Activated naive CD8-positive, alpha-beta T cell treated with anti-CD3 and anti-CD28 coated beads, Interleukin-2, amount 50 U/mL, for 24 hours (primary cell): Measurements from ENCODE around the gene NAAA.
"Not testable (repeated sequence)": the region's sequence is repeated elsewhere in the genome, so short reads cannot be mapped to it uniquely, and the experiment has no call there.

Source experiments
- ATAC-seq: fragments of 150-1000 bp; cut with Tn5 transposase; one replicate; pipeline ENCODE4 v1.10.0; 2021
- DNase-seq: peaks from one replicate; pipeline ENCODE4 v3.0.0; 2021
- H3K27ac Mint-ChIP-seq: one replicate; pipeline ENCODE4 v1.8.0; 2021; ENCODE audit warnings: mild to moderate bottlenecking, mixed read lengths
- H3K27me3 Mint-ChIP-seq: one replicate; pipeline ENCODE4 v1.8.0; 2021; ENCODE audit warnings: mixed read lengths
- H3K36me3 Mint-ChIP-seq: one replicate; pipeline ENCODE4 v1.8.0; 2021; ENCODE audit warnings: low read depth, mixed read lengths
- H3K4me1 Mint-ChIP-seq: one replicate; pipeline ENCODE4 v1.8.0; 2021; ENCODE audit warnings: mixed read lengths
- H3K4me3 Mint-ChIP-seq: one replicate; pipeline ENCODE4 v1.8.0; 2021; ENCODE audit warnings: mild to moderate bottlenecking, moderate library complexity, mixed read lengths
- H3K9me3 Mint-ChIP-seq: one replicate; pipeline ENCODE4 v1.8.0; 2021; ENCODE audit warnings: mixed read lengths

The NAAA gene

DNA sequence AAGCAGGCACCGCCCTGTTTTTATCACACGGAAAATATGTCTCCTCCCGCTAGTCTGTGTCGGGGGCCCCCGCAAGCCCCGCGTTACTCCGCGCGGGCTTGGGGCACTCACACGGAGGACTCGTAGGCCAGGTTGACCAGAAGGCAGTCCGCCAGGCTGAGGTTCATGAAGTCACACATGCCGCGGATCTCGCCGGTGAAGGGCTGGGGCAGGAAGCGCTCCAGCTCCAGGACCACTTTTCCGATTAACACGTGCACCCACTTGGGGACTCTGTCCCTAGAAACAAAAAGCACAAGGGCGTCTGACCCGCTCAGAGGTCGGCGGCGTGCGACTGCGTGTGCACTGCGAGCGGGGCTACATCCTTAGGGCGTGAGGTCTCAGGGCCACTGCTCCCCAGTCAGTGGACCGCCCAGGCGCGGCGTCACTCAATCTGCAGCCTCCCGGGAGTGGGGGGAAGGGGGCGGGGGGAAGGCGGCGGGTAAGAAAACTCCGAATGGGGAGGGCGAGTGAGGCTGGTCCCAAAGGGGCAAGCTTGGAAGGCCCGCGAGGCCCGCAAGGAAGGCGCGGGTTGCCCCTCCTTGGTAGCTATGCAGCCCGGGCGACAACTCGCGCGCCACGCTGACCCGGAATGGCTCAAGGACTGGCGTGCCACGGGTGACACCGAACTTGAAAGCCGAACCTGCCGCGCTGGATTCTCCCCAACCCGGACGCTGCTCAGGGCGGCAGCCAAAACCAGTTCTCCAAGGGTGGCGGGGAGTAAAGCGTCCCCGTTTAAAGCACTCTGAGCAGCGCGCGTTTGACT, 722 bp downstream of the NAAA start:
- no peaks in the 10 kb centered on the region for H3K9me3 Mint-ChIP-seq
- H3K36me3 Mint-ChIP-seq = peaks cover 24% of the 10 kb centered on the region
- ATAC-seq (peak; percentile 82), DNase-seq (peak; percentile 78)
- H3K27me3 Mint-ChIP-seq = no peaks in the 10 kb centered on the region
- H3K27ac Mint-ChIP-seq = peak overlapping the region; percentile 98
- peak overlapping the region; percentile 97 for H3K4me3 Mint-ChIP-seq
- peaks cover 26% of the 10 kb centered on the region for H3K4me1 Mint-ChIP-seq

DNA sequence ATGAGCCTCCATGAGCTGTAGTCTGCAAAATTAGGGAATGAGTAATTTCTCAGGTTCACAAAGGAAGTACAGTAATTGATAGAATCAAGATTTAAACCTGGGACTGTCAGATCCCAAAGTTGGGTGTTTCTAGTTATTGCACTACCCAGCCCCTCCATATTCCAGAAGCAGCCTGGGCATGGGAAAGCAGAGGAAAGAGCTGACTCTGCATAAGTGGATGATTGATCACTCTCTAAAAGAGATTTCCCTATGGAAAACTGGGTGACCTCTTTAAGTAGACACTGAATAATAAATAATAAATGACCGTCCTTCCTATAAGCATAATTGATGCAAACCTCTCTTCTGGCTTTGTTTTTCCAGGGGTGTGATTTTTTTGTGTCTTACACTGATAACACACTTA, 5.2 kb downstream of the NAAA start:
- H3K4me1 Mint-ChIP-seq = peaks cover 22% of the 10 kb centered on the region
- DNase-seq (no peak), ATAC-seq (no peak)
- no peak overlapping the region for H3K4me3 Mint-ChIP-seq
- H3K27ac Mint-ChIP-seq = no peak overlapping the region
- no peaks in the 10 kb centered on the region for H3K9me3 Mint-ChIP-seq
- peaks cover 34% of the 10 kb centered on the region for H3K36me3 Mint-ChIP-seq
- no peaks in the 10 kb centered on the region for H3K27me3 Mint-ChIP-seq

DNA sequence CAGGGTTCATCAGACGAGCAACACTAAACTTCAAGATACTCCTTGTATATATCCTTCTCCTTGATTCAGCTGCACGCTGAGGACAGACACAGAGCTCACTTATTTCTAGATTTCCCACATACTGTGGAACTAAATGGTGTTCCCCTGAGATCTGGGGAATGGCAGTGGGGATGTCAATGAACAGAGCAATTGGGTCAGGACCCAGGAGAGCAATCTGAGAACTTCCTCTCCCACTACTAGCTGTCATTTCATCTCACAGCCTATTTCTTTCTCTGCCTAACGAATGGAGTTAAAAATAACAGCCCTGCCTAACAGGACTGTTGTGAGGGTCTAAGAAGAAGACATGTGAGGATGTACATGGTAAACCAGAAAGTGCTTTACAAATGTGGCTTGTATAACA, 10.7 kb downstream of the NAAA start:
- no peak for ATAC-seq
- H3K27ac Mint-ChIP-seq = no peak overlapping the region

DNA sequence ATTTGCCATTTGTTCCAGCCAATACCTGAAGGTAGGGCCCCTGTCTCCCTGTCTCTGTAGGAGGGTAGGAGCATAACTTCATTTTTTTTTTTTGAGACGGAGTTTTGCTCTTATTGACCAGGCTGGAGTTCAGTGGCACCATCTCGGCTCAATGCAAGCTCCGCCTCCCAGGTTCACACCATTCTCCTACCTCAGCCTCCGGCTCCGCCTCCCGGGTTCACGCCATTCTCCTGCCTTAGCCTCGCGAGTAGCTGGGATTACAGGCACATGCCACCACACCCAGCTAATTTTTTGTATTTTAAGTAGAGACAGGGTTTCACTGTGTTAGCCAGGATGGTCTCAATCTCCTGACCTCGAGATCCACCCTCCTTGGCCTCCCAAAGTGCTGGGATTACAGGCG, 15.9 kb downstream of the NAAA start:
- H3K27ac Mint-ChIP-seq, H3K4me1 Mint-ChIP-seq, H3K9me3 Mint-ChIP-seq, ATAC-seq, H3K4me3 Mint-ChIP-seq, H3K27me3 Mint-ChIP-seq, DNase-seq: not testable (repeated sequence)
- H3K36me3 Mint-ChIP-seq = peaks cover 39% of the 10 kb centered on the region

More for the DNA sequence above, 10.7 kb downstream of the NAAA start:
- Mint-ChIP-seq H3K27me3 (no peaks in the 10 kb centered on the region), H3K9me3 (no peaks in the 10 kb centered on the region), H3K4me1 (no peaks in the 10 kb centered on the region), H3K36me3 (peaks cover 35% of the 10 kb centered on the region), H3K4me3 (no peak overlapping the region)
- no peak for DNase-seq

DNA sequence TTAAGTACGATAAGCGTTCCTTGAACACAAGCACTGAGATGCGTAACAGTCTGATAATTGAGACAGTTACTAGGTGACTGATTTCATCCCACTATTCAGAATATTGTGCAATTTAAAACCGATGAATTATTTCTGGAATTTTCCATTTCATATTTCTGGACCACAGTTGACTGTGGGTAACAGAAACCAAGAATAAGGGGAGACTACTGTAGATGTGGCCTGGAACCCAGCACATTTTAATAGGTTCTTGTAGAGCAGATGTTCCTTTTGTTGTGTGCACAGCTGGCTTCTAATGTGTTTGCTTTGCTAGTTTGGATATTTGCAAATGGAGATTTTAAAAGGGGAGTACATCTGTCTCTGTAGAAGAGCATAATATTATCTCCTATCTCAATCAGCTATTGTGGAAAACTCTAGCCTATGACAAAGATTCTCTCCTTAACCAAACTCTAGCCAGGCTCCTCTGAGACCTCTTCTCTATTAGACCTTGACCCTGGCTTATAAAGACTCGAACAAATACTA, 16.4 kb downstream of the NAAA start:
- no peaks in the 10 kb centered on the region for H3K27me3 Mint-ChIP-seq
- ATAC-seq = no peak
- H3K36me3 Mint-ChIP-seq = peaks cover 35% of the 10 kb centered on the region
- no peak overlapping the region for H3K4me3 Mint-ChIP-seq
- no peak for DNase-seq
- no peaks in the 10 kb centered on the region for H3K4me1 Mint-ChIP-seq
- H3K9me3 Mint-ChIP-seq = no peaks in the 10 kb centered on the region
- H3K27ac Mint-ChIP-seq = no peak overlapping the region

DNA sequence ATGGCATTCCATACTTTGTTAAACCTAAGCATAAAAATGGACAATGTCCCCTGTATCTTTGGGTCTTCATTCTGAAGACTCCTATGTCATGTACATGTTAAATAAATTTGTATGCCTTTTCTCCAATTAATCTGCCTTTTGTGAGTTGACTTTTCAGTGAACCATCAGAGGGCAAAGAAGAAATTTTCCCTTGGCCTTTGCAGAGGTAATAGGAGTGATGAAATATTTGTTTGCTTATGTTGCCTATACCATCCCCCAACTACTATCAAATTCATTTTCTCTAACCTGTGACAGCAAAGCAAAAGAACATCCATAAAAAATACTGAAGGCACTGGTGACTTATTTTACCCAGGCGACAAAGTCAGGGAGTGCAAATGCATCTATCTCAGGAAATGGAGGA, 18.2 kb downstream of the NAAA start:
- no peak overlapping the region for H3K27ac Mint-ChIP-seq
- H3K4me3 Mint-ChIP-seq = no peak overlapping the region

DNA sequence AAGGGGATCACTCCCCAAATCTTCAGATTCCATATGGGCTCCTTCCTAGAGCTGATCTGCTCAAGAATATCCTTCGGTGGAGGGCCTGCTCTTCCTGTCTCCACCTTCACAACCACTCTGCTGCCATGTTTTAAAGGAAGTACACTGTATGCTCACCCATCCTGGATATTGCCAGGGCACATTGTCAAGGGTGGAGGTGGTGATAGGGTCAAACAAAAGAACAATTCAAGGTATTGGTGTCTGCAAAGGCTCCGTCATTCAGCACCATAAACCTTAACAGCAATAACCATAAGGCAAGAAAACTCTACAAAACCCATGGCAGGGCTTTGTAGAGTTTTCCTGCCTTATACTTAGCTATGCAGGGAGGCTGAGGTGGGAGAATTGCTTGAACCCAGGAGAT, 18.9 kb downstream of the NAAA start:
- H3K4me1 Mint-ChIP-seq = no peaks in the 10 kb centered on the region
- no peak overlapping the region for H3K27ac Mint-ChIP-seq
- H3K9me3 Mint-ChIP-seq = no peaks in the 10 kb centered on the region
- DNase-seq (no peak), ATAC-seq (no peak)
- peaks cover 35% of the 10 kb centered on the region for H3K36me3 Mint-ChIP-seq
- no peaks in the 10 kb centered on the region for H3K27me3 Mint-ChIP-seq
- H3K4me3 Mint-ChIP-seq = no peak overlapping the region

More for the DNA sequence above, 18.2 kb downstream of the NAAA start:
- Mint-ChIP-seq H3K27me3 (no peaks in the 10 kb centered on the region), H3K36me3 (peaks cover 33% of the 10 kb centered on the region), H3K4me1 (no peaks in the 10 kb centered on the region), H3K9me3 (no peaks in the 10 kb centered on the region)
- ATAC-seq = no peak
- DNase-seq = no peak

DNA sequence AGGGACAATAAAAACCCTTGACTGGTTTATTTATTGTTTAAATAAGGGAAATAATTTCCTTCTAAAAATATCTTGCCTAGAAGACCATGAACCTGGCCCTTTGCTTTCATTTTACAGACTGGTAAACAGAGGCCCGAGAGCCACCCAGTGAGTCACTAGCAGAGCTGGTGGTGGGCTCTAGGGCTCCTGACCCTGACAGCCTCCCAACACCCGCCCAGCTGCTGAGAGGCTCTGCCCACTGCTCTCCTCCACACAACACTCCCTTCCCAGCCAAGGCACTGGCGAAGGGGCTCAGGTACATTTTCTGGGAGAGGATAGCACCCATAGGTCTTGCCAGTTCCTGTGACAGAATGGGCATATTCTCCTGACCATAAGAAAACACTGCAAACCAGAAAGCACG, 20.5 kb downstream of the NAAA start:
- Mint-ChIP-seq H3K4me1 (no peaks in the 10 kb centered on the region), H3K9me3 (no peaks in the 10 kb centered on the region), H3K27me3 (no peaks in the 10 kb centered on the region), H3K36me3 (peaks cover 30% of the 10 kb centered on the region), H3K27ac (no peak overlapping the region), H3K4me3 (no peak overlapping the region)
- DNase-seq = no peak
- no peak for ATAC-seq

DNA sequence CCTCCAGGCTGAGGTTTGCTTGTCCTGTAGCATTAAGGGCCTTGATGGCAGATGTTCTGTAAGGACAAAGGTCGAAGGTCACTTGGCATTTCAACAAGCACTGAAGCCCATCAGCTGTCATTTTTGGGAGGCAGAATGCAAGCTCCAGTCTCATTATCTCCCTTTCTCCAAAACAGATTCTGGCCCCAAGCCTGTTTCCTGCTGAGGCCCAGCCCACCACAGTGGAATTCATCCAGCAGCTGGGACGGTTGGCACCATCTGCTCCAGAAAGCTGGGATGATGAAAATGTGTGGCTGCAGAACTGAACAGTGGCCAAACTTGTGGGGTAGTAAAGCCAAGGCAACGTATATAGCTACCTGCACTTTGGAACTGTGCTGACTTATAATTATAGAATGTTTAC, 20.9 kb downstream of the NAAA start:
- no peaks in the 10 kb centered on the region for H3K9me3 Mint-ChIP-seq
- ATAC-seq (no peak), DNase-seq (no peak)
- no peak overlapping the region for H3K27ac Mint-ChIP-seq
- no peak overlapping the region for H3K4me3 Mint-ChIP-seq
- peaks cover 29% of the 10 kb centered on the region for H3K36me3 Mint-ChIP-seq
- H3K27me3 Mint-ChIP-seq = no peaks in the 10 kb centered on the region
- no peaks in the 10 kb centered on the region for H3K4me1 Mint-ChIP-seq

DNA sequence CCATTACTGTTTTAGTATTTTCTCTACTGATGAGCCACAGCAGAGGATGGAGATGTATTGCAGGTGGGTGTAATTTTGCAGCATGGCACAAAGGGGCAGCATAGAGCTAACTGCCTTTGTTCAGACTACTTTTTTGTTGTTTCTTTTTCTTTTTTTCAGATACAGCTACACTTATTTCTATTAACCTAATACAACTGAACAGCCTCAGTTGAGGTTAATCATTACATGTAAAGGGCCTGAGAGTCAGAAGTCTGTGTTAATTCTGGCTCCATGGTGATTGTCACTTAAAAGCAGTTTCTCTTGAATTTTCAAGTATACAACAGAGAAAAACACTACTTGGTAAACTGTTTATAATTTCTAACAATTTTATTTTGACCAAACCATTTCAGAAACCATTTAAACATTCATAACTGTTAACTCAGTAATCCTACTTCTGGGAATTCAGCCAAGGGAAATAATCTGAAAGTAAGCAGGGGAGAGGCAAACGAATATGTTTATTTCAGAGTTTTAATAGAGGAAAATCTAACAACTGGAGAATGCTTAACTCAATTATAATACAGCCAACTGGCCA, 24.6 kb downstream of the NAAA start:
- H3K27me3 Mint-ChIP-seq = no peaks in the 10 kb centered on the region
- peaks cover 4% of the 10 kb centered on the region for H3K9me3 Mint-ChIP-seq
- ATAC-seq = peak; percentile 57
- H3K27ac Mint-ChIP-seq = no peak overlapping the region
- DNase-seq = peak; percentile 21
- H3K4me3 Mint-ChIP-seq = no peak overlapping the region
- peaks cover 22% of the 10 kb centered on the region for H3K36me3 Mint-ChIP-seq
- H3K4me1 Mint-ChIP-seq = no peaks in the 10 kb centered on the region

DNA sequence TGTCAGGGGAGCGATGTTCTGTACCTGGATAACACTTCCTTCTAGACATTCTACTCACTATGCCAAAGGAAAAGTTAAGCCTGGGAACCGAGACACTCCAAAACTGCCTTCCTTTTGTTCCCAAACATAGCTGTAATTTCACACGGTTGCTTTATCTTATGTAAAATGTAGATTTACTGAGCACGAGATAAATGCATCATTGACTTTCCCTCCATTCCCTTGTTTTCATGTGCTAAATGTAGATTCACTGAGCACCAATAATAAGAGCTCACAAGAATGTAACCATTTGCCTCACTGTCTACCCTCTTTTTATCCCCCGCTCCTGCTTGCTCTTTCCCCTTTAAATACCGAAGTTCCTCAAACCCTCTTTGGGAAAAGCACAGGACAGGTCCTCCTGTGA, 27.8 kb downstream of the NAAA start:
- Mint-ChIP-seq H3K27ac (no peak overlapping the region), H3K9me3 (peaks cover 10% of the 10 kb centered on the region), H3K36me3 (peaks cover 21% of the 10 kb centered on the region), H3K27me3 (no peaks in the 10 kb centered on the region), H3K4me3 (no peak overlapping the region), H3K4me1 (no peaks in the 10 kb centered on the region)
- DNase-seq = no peak
- no peak for ATAC-seq

DNA sequence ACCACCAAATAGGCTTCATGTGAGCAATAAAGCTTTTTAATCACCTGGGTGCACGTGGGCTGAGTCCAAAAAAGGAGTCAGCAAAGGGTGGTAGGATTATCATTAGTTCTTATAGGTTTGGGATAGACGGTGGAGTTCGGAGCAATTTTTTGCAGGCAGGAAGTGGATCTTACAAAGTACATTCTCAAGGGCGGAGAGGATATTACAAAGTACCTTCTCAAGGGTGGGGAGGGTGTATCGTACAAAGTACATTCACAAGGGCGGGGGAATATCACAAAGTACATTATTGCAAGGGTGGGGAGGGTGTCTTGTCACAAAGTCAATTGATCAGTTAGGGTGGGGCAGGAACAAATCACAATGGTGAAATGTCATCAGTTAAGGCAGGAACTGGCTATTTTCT, 30.0 kb downstream of the NAAA start:
- not testable (repeated sequence) for DNase-seq, ATAC-seq, H3K27me3 Mint-ChIP-seq, H3K4me1 Mint-ChIP-seq, H3K4me3 Mint-ChIP-seq, H3K27ac Mint-ChIP-seq
- peaks cover 19% of the 10 kb centered on the region for H3K36me3 Mint-ChIP-seq
- H3K9me3 Mint-ChIP-seq = peaks cover 10% of the 10 kb centered on the region

DNA sequence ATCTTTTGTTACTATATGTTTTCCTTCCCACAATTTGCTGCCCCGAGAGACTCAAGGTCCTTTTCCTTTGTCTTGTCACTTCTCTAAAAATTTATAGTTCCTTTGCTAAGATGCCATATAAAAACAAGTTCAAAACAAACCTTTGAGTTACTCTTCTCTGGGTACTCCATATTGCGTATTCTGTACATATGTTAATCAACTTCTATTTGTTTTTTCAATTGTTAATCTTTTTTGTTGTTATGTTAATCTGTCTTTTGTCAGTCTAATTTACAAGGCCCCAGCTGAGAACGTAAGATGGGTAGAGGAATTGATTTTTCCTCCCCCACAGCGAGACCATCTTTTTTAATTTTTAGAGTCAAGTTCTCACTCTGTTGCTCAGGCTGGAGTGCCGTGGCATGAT, 31.4 kb downstream of the NAAA start:
- H3K36me3 Mint-ChIP-seq = peaks cover 19% of the 10 kb centered on the region
- H3K27ac Mint-ChIP-seq = no peak overlapping the region
- H3K27me3 Mint-ChIP-seq = no peaks in the 10 kb centered on the region
- no peak overlapping the region for H3K4me3 Mint-ChIP-seq
- DNase-seq (no peak), ATAC-seq (no peak)
- no peaks in the 10 kb centered on the region for H3K4me1 Mint-ChIP-seq
- peaks cover 10% of the 10 kb centered on the region for H3K9me3 Mint-ChIP-seq

DNA sequence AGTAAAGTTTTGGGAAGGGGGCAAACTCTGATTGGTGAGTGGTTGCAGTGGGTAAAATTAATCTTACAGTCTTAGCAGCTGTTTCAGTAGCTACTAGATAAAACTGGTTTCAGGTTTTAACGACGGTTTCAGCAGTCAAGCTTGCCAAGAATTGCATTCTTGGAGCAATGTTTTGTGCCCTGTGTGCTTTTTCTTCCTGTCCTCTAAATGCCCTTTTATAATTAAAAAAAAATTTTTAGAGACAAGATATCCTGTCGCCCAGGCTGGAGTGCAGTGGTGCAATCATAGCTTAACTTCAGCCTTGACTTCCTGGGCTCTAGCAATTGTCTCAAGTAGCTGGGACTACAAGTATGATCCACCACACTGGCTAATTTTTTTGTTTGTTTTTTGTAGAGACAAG, 32.3 kb downstream of the NAAA start:
- H3K4me1 Mint-ChIP-seq = no peaks in the 10 kb centered on the region
- H3K27ac Mint-ChIP-seq = no peak overlapping the region
- no peak overlapping the region for H3K4me3 Mint-ChIP-seq
- H3K27me3 Mint-ChIP-seq = no peaks in the 10 kb centered on the region
- ATAC-seq (no peak), DNase-seq (no peak)
- peaks cover 10% of the 10 kb centered on the region for H3K9me3 Mint-ChIP-seq
- H3K36me3 Mint-ChIP-seq = peaks cover 19% of the 10 kb centered on the region

DNA sequence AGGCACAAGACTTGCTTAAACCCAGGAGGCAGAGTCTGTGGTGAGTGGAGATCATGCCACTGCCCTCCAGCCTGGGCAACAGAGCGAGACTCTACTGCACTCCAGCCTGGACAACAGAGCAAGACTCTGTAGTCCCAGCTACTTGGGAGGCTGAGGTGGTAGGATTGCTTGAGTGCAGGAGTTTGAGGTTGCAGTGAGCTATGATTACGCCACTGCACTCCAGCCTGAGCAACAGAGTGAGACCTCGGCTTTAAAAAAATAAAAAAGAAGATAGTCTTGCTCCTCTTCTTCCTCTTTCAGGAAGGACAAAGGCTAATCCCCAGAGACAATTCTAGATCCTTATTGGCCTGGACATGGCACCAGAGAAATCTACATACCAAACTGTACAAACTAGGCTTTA, 32.8 kb downstream of the NAAA start:
- no peaks in the 10 kb centered on the region for H3K27me3 Mint-ChIP-seq
- DNase-seq = no peak
- peaks cover 16% of the 10 kb centered on the region for H3K36me3 Mint-ChIP-seq
- H3K4me3 Mint-ChIP-seq = no peak overlapping the region
- peaks cover 10% of the 10 kb centered on the region for H3K9me3 Mint-ChIP-seq
- H3K4me1 Mint-ChIP-seq = no peaks in the 10 kb centered on the region
- H3K27ac Mint-ChIP-seq = no peak overlapping the region
- no peak for ATAC-seq
